Heart left ventricle (tissue), 13 donors: ENCODE measurements around the gene PRR7.

Experiments used
- POLR2A ChIP-seq, 2 donors: fragments of 450-650 bp; IDR thresholded peaks; one replicate each; pipeline ENCODE4 v1.6.1; 2017; ENCODE audit warnings: antibody characterized with exemption in 2 of 2, mild to moderate bottlenecking in 2 of 2, moderate library complexity in 2 of 2
- TF ChIP-seq, protein P1 (sequence below), 12 donors: fragments of 200-600 bp; sonication (generic) in 4 of 12; IDR thresholded peaks; one replicate each; pipeline versions ENCODE4 v1.5.0 to v1.8.0; 2018 to 2022; ENCODE audit warnings: antibody characterized with exemption in 12 of 12, mild to moderate bottlenecking in 5 of 12
- donor health status: ischemic (EF 13 %, LVEDD 7.1; RV severe dilation, severe dysfunction).
- donor health status: DM: no; HTN: yes; CAD: no.
- donor health status: DM: no; HTN: no; CAD: no.
- donor health status: ischemic (EF 25% LVEDD 6.9; RV normal size, moderate dysfunction).
- donor health status: ischemic (EF 25% LVEDD 5.7; RV mildly dilated, moderate dysfunction).
- donor health status: ischemic (EF 35%, LVEDD 5.7; RV mildly dilated, moderate dysfunction).
- donor health status: nonischemic (EF 11% LVEDD 7.7; RV severe dilation, severe dysfunction).
- donor health status: DM: yes; HTN: yes; CAD: no.
- donor health status: PGD.
- donor health status: ischemic (EF 29% LVEDD 5.4; RV normal size, mild dysfunction).
- donor health status: nonischemic (EF 23%, LVEDD 6.1; RV moderate dilation, normal function).

DNA sequence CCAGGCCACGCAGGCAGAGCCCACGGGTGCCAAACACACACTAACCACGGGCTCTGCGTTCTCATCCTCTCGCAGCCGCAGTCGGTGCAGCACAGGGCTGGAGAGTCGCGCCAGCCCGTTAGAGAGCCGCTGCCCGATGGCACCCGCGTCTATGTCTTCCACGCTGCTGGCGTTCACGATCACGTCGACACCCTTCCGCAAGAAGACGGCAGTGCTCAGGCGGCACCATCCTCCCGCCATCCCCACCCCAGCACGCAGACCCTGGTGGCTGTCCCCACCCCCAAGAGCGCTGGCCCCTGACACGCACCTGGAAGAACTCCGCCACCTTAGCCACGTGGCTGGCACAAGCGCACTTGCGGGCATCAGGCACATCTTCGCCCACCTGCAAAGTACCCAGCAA lies 20.8 kb downstream of the PRR7 start:
- TF ChIP-seq, protein P1, sequence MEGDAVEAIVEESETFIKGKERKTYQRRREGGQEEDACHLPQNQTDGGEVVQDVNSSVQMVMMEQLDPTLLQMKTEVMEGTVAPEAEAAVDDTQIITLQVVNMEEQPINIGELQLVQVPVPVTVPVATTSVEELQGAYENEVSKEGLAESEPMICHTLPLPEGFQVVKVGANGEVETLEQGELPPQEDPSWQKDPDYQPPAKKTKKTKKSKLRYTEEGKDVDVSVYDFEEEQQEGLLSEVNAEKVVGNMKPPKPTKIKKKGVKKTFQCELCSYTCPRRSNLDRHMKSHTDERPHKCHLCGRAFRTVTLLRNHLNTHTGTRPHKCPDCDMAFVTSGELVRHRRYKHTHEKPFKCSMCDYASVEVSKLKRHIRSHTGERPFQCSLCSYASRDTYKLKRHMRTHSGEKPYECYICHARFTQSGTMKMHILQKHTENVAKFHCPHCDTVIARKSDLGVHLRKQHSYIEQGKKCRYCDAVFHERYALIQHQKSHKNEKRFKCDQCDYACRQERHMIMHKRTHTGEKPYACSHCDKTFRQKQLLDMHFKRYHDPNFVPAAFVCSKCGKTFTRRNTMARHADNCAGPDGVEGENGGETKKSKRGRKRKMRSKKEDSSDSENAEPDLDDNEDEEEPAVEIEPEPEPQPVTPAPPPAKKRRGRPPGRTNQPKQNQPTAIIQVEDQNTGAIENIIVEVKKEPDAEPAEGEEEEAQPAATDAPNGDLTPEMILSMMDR (IDR thresholded peaks at IDR 0.05) = no peak
- TF ChIP-seq POLR2A (IDR thresholded peaks at IDR 0.05) = no peak
